Fibroblast of skin of right quadriceps (primary cell): ENCODE measurements around the gene ARHGAP31.

ENCODE experiments used
- DNase-seq: peaks from one replicate; pipeline ENCODE4 v3.0.0-alpha.2; 2013

The ARHGAP31 gene

GRCh38 chr3:119396870-119397269 is 102.7 kb downstream of the ARHGAP31 start:
- DNase-seq: no peak

- DNase-seq: no peak
Observed at GRCh38 chr3:119400466-119400865, 106.3 kb downstream of the ARHGAP31 start.

GRCh38 chr3:119401069-119401468 is 106.9 kb downstream of the ARHGAP31 start:
- no peak for DNase-seq

GRCh38 chr3:119401503-119402440 is 107.6 kb downstream of the ARHGAP31 start:
- DNase-seq: no peak

GRCh38 chr3:119402791-119403190 is 108.6 kb downstream of the ARHGAP31 start:
- no peak for DNase-seq

GRCh38 chr3:119403201-119403600 is 109.0 kb downstream of the ARHGAP31 start:
- no peak for DNase-seq

- no peak for DNase-seq
Observed at GRCh38 chr3:119405315-119405714, 111.1 kb downstream of the ARHGAP31 start.

GRCh38 chr3:119408243-119408950 is 114.2 kb downstream of the ARHGAP31 start:
- DNase-seq: no peak

GRCh38 chr3:119409844-119410243 is 115.7 kb downstream of the ARHGAP31 start:
- DNase-seq: no peak

GRCh38 chr3:119413603-119414280 is 119.6 kb downstream of the ARHGAP31 start:
- DNase-seq: no peak

- no peak for DNase-seq
Observed at GRCh38 chr3:119416873-119417272, 122.7 kb downstream of the ARHGAP31 start.

GRCh38 chr3:119417771-119418512 is 123.8 kb downstream of the ARHGAP31 start:
- no peak for DNase-seq

GRCh38 chr3:119418641-119419040 is 124.5 kb downstream of the ARHGAP31 start:
- no peak for DNase-seq

GRCh38 chr3:119420196-119420595 is 126.0 kb downstream of the ARHGAP31 start:
- DNase-seq: no peak

- DNase-seq: no peak
Observed at GRCh38 chr3:119427669-119428068, 133.5 kb downstream of the ARHGAP31 start.

- no peak for DNase-seq
Observed at GRCh38 chr3:119428538-119428937, 134.4 kb downstream of the ARHGAP31 start.

GRCh38 chr3:119433613-119434325 is 139.6 kb downstream of the ARHGAP31 start:
- DNase-seq: no peak

GRCh38 chr3:119434703-119435102 is 140.5 kb downstream of the ARHGAP31 start:
- DNase-seq: no peak

- DNase-seq: no peak
Observed at GRCh38 chr3:119436977-119437376, 142.8 kb downstream of the ARHGAP31 start.

GRCh38 chr3:119437691-119438258 is 143.6 kb downstream of the ARHGAP31 start:
- DNase-seq: no peak

- DNase-seq: no peak
Observed at GRCh38 chr3:119443179-119443578, 149.0 kb downstream of the ARHGAP31 start.

- DNase-seq: no peak
Observed at GRCh38 chr3:119444590-119444989, 150.4 kb downstream of the ARHGAP31 start.
